K562 (cell line): ENCODE measurements around the gene DSC1. TPM values are rescaled to one million over a fixed set of nuclear protein-coding genes. Genes with fewer than 3 reads are reported as not detected.

Experiments
- CC2D1A ChIP-seq: fragments of 450-650 bp; IDR thresholded peaks from 2 replicates; pipeline ENCODE4 v1.6.1; 2017; ENCODE audit warnings: mild to moderate bottlenecking
- CEBPG ChIP-seq, 3 experiments: fragments of 200-800 bp in 1 of 3; sonication (Bioruptor generic) in 1 of 3; sonication (generic) in 1 of 3; formaldehyde crosslinking in 1 of 3; IDR thresholded peaks in 2 of 3; conservative IDR thresholded peaks in 1 of 3; 2 replicates each; pipeline versions ENCODE4 v1.6.1 to v1.8.0; 2016 to 2022; ENCODE audit warnings: missing compliant biosample characterization in 2 of 3, missing genetic modification characterization in 2 of 3, mild to moderate bottlenecking in 1 of 3, missing genetic modification reagents in 1 of 3
- MAZ ChIP-seq, 2 experiments: fragments of 450-650 bp in 1 of 2; sonication (generic) in 1 of 2; formaldehyde crosslinking; IDR thresholded peaks in 1 of 2; conservative IDR thresholded peaks in 1 of 2; 2 replicates each; pipeline versions ENCODE4 v1.4.0 to v1.5.0; 2020; ENCODE audit warnings: mild to moderate bottlenecking in 1 of 2, missing genetic modification reagents in 1 of 2
- MCM5 ChIP-seq: fragments of 450-650 bp; IDR thresholded peaks from 2 replicates; pipeline ENCODE4 v1.6.1; 2016; ENCODE audit warnings: low read depth
- MIER1 ChIP-seq: fragments of 450-650 bp; IDR thresholded peaks from 2 replicates; pipeline ENCODE4 v1.6.1; 2016; ENCODE audit warnings: antibody characterized with exemption, mild to moderate bottlenecking, low read depth
- MYBL2 ChIP-seq, 2 experiments: fragments of 450-650 bp in 1 of 2; sonication (generic) in 1 of 2; formaldehyde crosslinking in 1 of 2; IDR thresholded peaks; 2 replicates each; pipeline versions ENCODE4 v1.6.1 to v1.8.1; 2017 to 2022; ENCODE audit warnings: borderline replicate concordance in 1 of 2, inconsistent platforms in 1 of 2, low read depth in 1 of 2, mild to moderate bottlenecking in 1 of 2, missing genetic modification reagents in 1 of 2, moderate library complexity in 1 of 2
- NR2C1 ChIP-seq, 2 experiments: fragments of 450-650 bp; IDR thresholded peaks; 2 replicates each; pipeline ENCODE4 v1.6.1; 2017; ENCODE audit warnings: mild to moderate bottlenecking in 2 of 2, antibody characterized with exemption in 1 of 2, inconsistent platforms in 1 of 2, missing compliant biosample characterization in 1 of 2, missing genetic modification characterization in 1 of 2
- NRF1 ChIP-seq, 2 experiments: fragments of 450-650 bp; IDR thresholded peaks in 1 of 2; conservative IDR thresholded peaks in 1 of 2; 2 replicates each; pipeline ENCODE4 v1.6.1; 2014; ENCODE audit warnings: mild to moderate bottlenecking in 2 of 2
- RNF2 ChIP-seq: sonication (generic); IDR thresholded peaks from 2 replicates; pipeline ENCODE4 v1.6.1; 2016
- SMARCB1 ChIP-seq: IDR thresholded peaks from 2 replicates; pipeline ENCODE4 v1.6.1; 2011; ENCODE audit warnings: improper control_type of control experiment, low read depth; ENCODE audit not compliant: insufficient read length
- THAP12 ChIP-seq: fragments of 250-450 bp; sonication (Bioruptor Pico); IDR thresholded peaks from 2 replicates; pipeline ENCODE4 v1.9.0; 2021; ENCODE audit warnings: mild to moderate bottlenecking, inconsistent platforms
- USF2 ChIP-seq: sonication (generic); formaldehyde crosslinking; IDR thresholded peaks from 2 replicates; pipeline ENCODE4 v1.5.0; 2020; ENCODE audit warnings: missing genetic modification reagents
- ZNF518B ChIP-seq: fragments of 250-450 bp; sonication (Bioruptor Pico); IDR thresholded peaks from 2 replicates; pipeline ENCODE4 v1.5.0; 2021; ENCODE audit warnings: mild to moderate bottlenecking, moderate library complexity
- ZNF639 ChIP-seq, 2 experiments: fragments of 200-800 bp in 1 of 2; sonication (Bioruptor generic) in 1 of 2; sonication (generic) in 1 of 2; formaldehyde crosslinking in 1 of 2; IDR thresholded peaks in 1 of 2; conservative IDR thresholded peaks in 1 of 2; 2 replicates each; pipeline versions ENCODE4 v1.5.0 to v1.6.1; 2016 to 2020; ENCODE audit warnings: missing compliant biosample characterization in 1 of 2, missing genetic modification characterization in 1 of 2, missing genetic modification reagents in 1 of 2
- polyA plus RNA-seq, 8 experiments: library from polyadenylated mRNA; depleted of rRNA in 4 of 8; stranded (reverse) in 5 of 8; unstranded in 3 of 8; fragments of >200 nt; fragmentation: Nextera tagmentation in 2 of 8; fragmentation: Illumina TruSeq in 1 of 8; extraction: Ambion mirVana in 2 of 8; extraction: Trizol in 1 of 8; gene quantifications; 2 replicates each; pipeline versions ENCODE4 v1.2.1 to v1.2.3, GENCODE V29; 2011 to 2014; ENCODE audit warnings: inconsistent platforms in 1 of 8, missing spikeins in 1 of 8
- total RNA-seq, 7 experiments: library from RNA; depleted of rRNA in 6 of 7; stranded (reverse); fragments of >200 nt in 6 of 7; fragmentation: Illumina TruSeq in 2 of 7; extraction: Trizol in 2 of 7; gene quantifications; 2 replicates each; pipeline versions ENCODE4 v1.2.1 to v1.2.3, GENCODE V29; 2011 to 2021; ENCODE audit warnings: low replicate concordance in 1 of 7

The DSC1 gene
- total and polyA plus RNA-seq, 9 of the 15 experiments (the other 6 are each of a cell fraction or from before 2014, with no cell fraction given): 0.04 to 0.07 (median 0.05) TPM; not detected in 4

GRCh38 chr18:31101183-31102024 lies 61.3 kb downstream of the DSC1 start (continued):
- TF ChIP-seq THAP12 (CRISPR knock-in tag): no peak; the same call in 1 of the 2 replicates
- no peak; the same call in none of the 2 replicates for TF ChIP-seq NR2C1 (IDR thresholded peaks at IDR 0.05)
- TF ChIP-seq NR2C1 (tag; IDR thresholded peaks at IDR 0.05): 0 out of 2 replicates have a peak, but pooled peaks have one; percentile 29
- no peak for TF ChIP-seq USF2
- TF ChIP-seq MYBL2 (IDR thresholded peaks at IDR 0.05; ENCODE audit: low read depth): no peak
- TF ChIP-seq MYBL2 (CRISPR knock-in tag; IDR thresholded peaks at IDR 0.05; ENCODE audit: borderline replicate concordance): no peak
- peak; percentile 83 to 85; a peak in 3 of 4 replicates for TF ChIP-seq MAZ (CRISPR knock-in tag; conservative IDR thresholded peaks at IDR 0.05 in 1 of 2, IDR thresholded peaks at IDR 0.05 in 1 of 2)
- TF ChIP-seq ZNF518B (CRISPR knock-in tag): no peak
- no peak for TF ChIP-seq CC2D1A
- TF ChIP-seq CEBPG (CRISPR knock-in tag; IDR thresholded peaks at IDR 0.05): no peak
- TF ChIP-seq CEBPG (tag; conservative IDR thresholded peaks at IDR 0.05 in 1 of 2, IDR thresholded peaks at IDR 0.05 in 1 of 2): no peak
- peak in 1 of 2 experiments; percentile 80 for TF ChIP-seq NRF1 (conservative IDR thresholded peaks at IDR 0.05 in 1 of 2, IDR thresholded peaks at IDR 0.05 in 1 of 2)
- no peak; the same call in 1 of the 2 replicates for TF ChIP-seq RNF2
- TF ChIP-seq SMARCB1: no peak
- TF ChIP-seq MCM5: no peak
- TF ChIP-seq ZNF639 (CRISPR knock-in tag; conservative IDR thresholded peaks at IDR 0.05 in 1 of 2, IDR thresholded peaks at IDR 0.05 in 1 of 2): peak in 1 of 2 experiments; percentile 66; a peak in 2 of 4 replicates
- no peak for TF ChIP-seq MIER1
